Psoas muscle (tissue), 8 donors: ENCODE results near the gene PIGC. TPM values are rescaled to one million over a fixed set of nuclear protein-coding genes. Genes with fewer than 3 reads are reported as not detected.

Experiments
- ATAC-seq, 4 donors: fragments of 200-7000 bp; cut with Tn5 transposase; one replicate each; pipeline ENCODE4 v1.9.1; 2020; ENCODE audit warnings: moderate library complexity in 3 of 4, mild to moderate bottlenecking in 2 of 4
- DNase-seq, 2 donors: peaks; one replicate each; pipeline ENCODE4 v3.0.0-alpha.2; 2020
- H3K27ac ChIP-seq: fragments of 200-600 bp; one replicate; pipeline ENCODE4 v1.8.0; 2022
- H3K27me3 ChIP-seq, 3 donors: fragments of 200-600 bp in 1 of 3; one replicate each; pipeline versions ENCODE4 v1.6.1 to v1.8.0; 2013 to 2022; ENCODE audit warnings: low read length in 2 of 3, mild to moderate bottlenecking in 2 of 3, moderate library complexity in 1 of 3; ENCODE audit not compliant: insufficient read depth in 3 of 3
- H3K36me3 ChIP-seq, 2 donors: fragments of 200-600 bp in 1 of 2; one replicate each; pipeline versions ENCODE4 v1.6.1 to v1.8.0; 2013 to 2022; ENCODE audit warnings: low read depth in 1 of 2, mild to moderate bottlenecking in 1 of 2, moderate library complexity in 1 of 2; ENCODE audit not compliant: insufficient read depth in 1 of 2
- H3K4me1 ChIP-seq: fragments of 200-600 bp; one replicate; pipeline ENCODE4 v1.8.0; 2022
- H3K4me3 ChIP-seq: fragments of 200-600 bp; one replicate; pipeline ENCODE4 v1.8.0; 2022; ENCODE audit warnings: mild to moderate bottlenecking
- H3K9me3 ChIP-seq: fragments of 200-600 bp; one replicate; pipeline ENCODE4 v1.8.0; 2022
- WGBS, 3 donors: extraction: QIAGEN DNeasy Blood & Tissue Kit; methylation state at CpG; one replicate each; pipeline versions ENCODE4 v1.1.6 to v1.1.7; 2013; 5-methylcytosine and 5-hydroxymethylcytosine counted together
- intact Hi-C, 2 donors: fragments of 100-400 bp; cut with DNase I; formaldehyde crosslinking; loops; one replicate each; pipeline versions ENCODE4 v1.11.0 to v1.14.2; 2022
- polyA plus RNA-seq, 3 donors: library from polyadenylated mRNA; stranded (reverse); fragments of 200-250 nt; gene quantifications; one replicate each; pipeline ENCODE4 v1.2.3, GENCODE V29; 2013
- total RNA-seq, 4 donors: library from RNA; stranded (reverse); fragmentation: NEBNext Ultra II Directional in 2 of 4; extraction: Animal tissue kit (Norgen Biotek cat#: 25700) in 2 of 4; gene quantifications; one replicate each; pipeline versions ENCODE4 v1.2.1 to v1.2.4, GENCODE V29; 2021 to 2023
- TF ChIP-seq, protein P1 (sequence below): fragments of 200-600 bp; IDR thresholded peaks from one replicate; pipeline ENCODE4 v1.8.0; 2022; ENCODE audit warnings: antibody characterized with exemption
- donor health status: healthy with polysubstance abuse.
- donor health status: DM: no; HTN: no; CAD: no; lungs with moderate emphysema.
- donor health status: Bipolar disorder and iron deficiency.
- donor health status: healthy.
- donor health status: DM: yes; HTN: yes; CAD: no.
- donor health status: DM: no; HTN: no; CAD: no.
- donor health status: DM: no; HTN: no; CAD: no.
- donor health status: DM: yes; HTN: yes; CAD: no.

PIGC gene
- total and polyA plus RNA-seq, 7 donors, result 10.8 to 24.7 (median 13.8) TPM

- DNase-seq (no peak), ATAC-seq (peak in 1 of 4 donors; percentile 60)
- TF ChIP-seq, protein P1, sequence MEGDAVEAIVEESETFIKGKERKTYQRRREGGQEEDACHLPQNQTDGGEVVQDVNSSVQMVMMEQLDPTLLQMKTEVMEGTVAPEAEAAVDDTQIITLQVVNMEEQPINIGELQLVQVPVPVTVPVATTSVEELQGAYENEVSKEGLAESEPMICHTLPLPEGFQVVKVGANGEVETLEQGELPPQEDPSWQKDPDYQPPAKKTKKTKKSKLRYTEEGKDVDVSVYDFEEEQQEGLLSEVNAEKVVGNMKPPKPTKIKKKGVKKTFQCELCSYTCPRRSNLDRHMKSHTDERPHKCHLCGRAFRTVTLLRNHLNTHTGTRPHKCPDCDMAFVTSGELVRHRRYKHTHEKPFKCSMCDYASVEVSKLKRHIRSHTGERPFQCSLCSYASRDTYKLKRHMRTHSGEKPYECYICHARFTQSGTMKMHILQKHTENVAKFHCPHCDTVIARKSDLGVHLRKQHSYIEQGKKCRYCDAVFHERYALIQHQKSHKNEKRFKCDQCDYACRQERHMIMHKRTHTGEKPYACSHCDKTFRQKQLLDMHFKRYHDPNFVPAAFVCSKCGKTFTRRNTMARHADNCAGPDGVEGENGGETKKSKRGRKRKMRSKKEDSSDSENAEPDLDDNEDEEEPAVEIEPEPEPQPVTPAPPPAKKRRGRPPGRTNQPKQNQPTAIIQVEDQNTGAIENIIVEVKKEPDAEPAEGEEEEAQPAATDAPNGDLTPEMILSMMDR, result no peak
- WGBS, 3 donors, result 50 to 64% (median 61%) methylated on average over 2 of the region's 2 CpGs
- no peaks in the 10 kb centered on the region for H3K4me1 ChIP-seq
- H3K27ac ChIP-seq, result peak overlapping the region; percentile 56
- no peaks in the 10 kb centered on the region for H3K27me3 ChIP-seq
- intact Hi-C loops, result loop anchor here in 1 of 2 donors (5.0 kb wide), 2 partner anchors 261 to 396 kb away; no protein-coding TSS in a partner anchor
- H3K4me3 ChIP-seq, result no peak overlapping the region
- H3K36me3 ChIP-seq, result no peaks in the 10 kb centered on the region
- no peaks in the 10 kb centered on the region for H3K9me3 ChIP-seq
Observed at GRCh38 chr1:172398193-172398592, 45.7 kb downstream of the PIGC start.

DNA sequence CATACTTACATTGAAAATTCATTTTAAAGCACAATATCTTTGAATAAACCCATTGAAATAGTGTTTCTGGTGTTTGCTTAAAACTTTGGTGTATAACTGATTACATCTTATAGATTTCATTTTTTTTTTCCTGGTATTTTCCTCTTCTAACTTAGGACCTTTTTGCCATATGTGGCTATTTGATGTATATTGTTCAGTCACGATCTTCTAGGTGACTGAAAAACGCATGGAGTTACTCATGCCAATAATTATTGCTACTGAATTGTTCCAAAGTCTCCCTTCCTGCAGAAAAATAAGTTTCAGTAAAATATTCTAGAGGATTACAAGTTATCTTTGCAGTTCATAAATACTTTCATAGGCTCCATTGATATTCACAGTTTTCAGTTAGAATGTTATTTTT is 46.2 kb downstream of the PIGC start:
- Histone ChIP-seq H3K4me1 (no peaks in the 10 kb centered on the region), H3K27ac (no peak overlapping the region), H3K9me3 (no peaks in the 10 kb centered on the region), H3K4me3 (no peak overlapping the region), H3K36me3 (no peaks in the 10 kb centered on the region), H3K27me3 (no peaks in the 10 kb centered on the region)
- DNase-seq, result no peak
- WGBS, 3 donors, result 78 to 93% (median 84%) methylated on average over 2 of the region's 2 CpGs
- intact Hi-C loops, result loop anchor here in 1 of 2 donors (5.0 kb wide), 2 partner anchors 260 to 395 kb away; no protein-coding TSS in a partner anchor
- no peak for ATAC-seq
- TF ChIP-seq, protein P1, result no peak

DNA sequence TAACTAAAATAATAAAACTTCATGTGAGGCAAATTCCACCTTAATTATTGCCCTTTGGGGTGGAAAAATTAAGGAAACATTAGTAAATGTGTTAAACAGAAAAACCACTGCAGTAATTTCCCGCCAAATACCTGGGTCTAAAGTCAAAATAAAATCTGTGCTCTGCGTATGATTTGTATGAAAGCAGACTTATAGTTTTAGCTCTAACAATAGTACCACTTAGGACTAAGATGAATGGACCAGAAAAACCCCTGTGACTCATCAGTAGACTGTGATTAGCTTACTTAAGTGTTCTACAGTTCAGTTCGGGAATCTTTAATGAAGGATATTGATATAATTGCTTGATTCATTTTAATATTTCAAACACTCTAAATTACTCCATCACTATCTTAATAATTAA is 46.6 kb downstream of the PIGC start:
- no peak for DNase-seq
- H3K36me3 ChIP-seq, result no peaks in the 10 kb centered on the region
- no peaks in the 10 kb centered on the region for H3K27me3 ChIP-seq
- intact Hi-C loops, result loop anchor here in 1 of 2 donors (5.0 kb wide), 2 partner anchors 260 to 395 kb away; no protein-coding TSS in a partner anchor
- no peak overlapping the region for H3K27ac ChIP-seq
- H3K9me3 ChIP-seq, result no peaks in the 10 kb centered on the region
- TF ChIP-seq, protein P1, result no peak
- no peak for ATAC-seq
- WGBS, 3 donors, result 79 to 87% (median 84%) methylated on average over 3 of the region's 3 CpGs
- no peaks in the 10 kb centered on the region for H3K4me1 ChIP-seq
- H3K4me3 ChIP-seq, result no peak overlapping the region

GRCh38 chr1:172395576-172395975 is 48.3 kb downstream of the PIGC start:
- Histone ChIP-seq H3K4me3 (no peak overlapping the region), H3K36me3 (no peaks in the 10 kb centered on the region), H3K27ac (no peak overlapping the region), H3K4me1 (no peaks in the 10 kb centered on the region), H3K9me3 (no peaks in the 10 kb centered on the region), H3K27me3 (no peaks in the 10 kb centered on the region)
- ATAC-seq (no peak), DNase-seq (no peak)
- TF ChIP-seq, protein P1, result no peak
- WGBS, 3 donors, result 89 to 95% (median 92%) methylated on average over 3 of the region's 3 CpGs
- intact Hi-C loops, result loop anchor here in 1 of 2 donors (5.0 kb wide), 2 partner anchors 258 to 393 kb away; no protein-coding TSS in a partner anchor

DNA sequence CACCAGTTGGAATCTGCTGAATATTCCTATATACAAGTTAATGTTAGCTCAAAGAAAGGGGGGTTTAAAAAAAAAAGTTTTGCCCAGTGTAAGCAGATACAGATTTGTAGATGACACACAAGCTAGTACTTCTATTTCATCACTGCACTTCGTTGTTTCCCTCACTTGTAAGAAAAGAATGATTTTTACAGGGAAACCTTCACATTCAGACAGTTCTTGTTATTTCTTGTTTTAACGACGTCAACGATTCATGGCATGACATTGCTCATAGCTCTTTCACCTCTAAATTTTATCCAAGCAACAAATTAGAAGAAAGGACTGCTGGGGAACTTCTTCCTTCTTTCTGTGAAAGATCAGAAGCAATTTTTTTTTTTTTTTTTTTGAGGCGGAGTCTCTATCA is 49.1 kb downstream of the PIGC start:
- intact Hi-C loops, result loop anchor here in 1 of 2 donors (5.0 kb wide), 2 partner anchors 258 to 393 kb away; no protein-coding TSS in a partner anchor
- Histone ChIP-seq H3K27ac (no peak overlapping the region), H3K4me3 (no peak overlapping the region), H3K27me3 (no peaks in the 10 kb centered on the region), H3K36me3 (no peaks in the 10 kb centered on the region), H3K9me3 (no peaks in the 10 kb centered on the region), H3K4me1 (no peaks in the 10 kb centered on the region)
- WGBS, 3 donors, result 90 to 93% (median 90%) methylated on average over 5 of the region's 5 CpGs
- no peak for DNase-seq
- TF ChIP-seq, protein P1, result no peak
- ATAC-seq, result no peak
